ENCODE data around the gene CHRNE. TPM values are rescaled to one million over a fixed set of nuclear protein-coding genes. Genes with fewer than 3 reads are reported as not detected.

The CHRNE gene
- total and polyA plus RNA-seq, 2 of the 13 experiments (the other 11 are each of a cell fraction or from before 2014, with no cell fraction given) = 0.53 to 0.59 TPM

DNA sequence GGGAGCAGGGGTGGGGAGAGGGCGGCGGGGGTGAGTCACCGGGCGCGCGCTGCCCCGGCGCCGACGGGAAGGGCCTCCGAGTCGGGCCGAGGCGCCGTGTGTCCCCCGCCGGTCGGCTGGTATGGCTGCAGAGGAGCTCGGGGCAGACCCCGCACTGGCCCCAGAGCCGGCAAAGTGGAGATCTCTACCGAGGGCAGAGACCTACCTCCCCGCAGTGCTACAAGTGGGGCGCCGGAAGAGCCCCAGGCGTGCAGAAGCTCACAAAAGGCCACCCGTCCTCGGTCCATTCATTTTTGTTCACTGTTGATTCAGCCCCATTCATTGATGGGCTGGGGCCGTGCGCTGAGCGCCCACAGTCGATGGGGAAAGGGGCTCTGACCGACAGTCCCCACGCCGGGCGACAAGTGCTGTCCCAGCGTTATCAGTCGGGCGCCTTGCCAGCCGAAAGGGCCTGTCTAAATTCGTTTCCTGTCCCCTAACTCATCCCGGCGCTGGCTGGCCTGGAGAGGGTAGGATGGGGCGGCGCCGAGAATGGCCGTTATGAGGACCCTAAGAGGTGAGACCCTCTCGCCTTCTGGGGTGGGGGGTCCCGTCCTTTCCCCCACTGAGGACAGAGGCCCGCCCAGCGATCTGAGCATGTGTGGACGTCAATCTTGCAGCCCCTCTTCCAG, 47.3 kb upstream of the CHRNE start (continued):
- TF ChIP-seq MBD4 (IDR thresholded peaks at IDR 0.05; ENCODE audit: borderline replicate concordance, low read length) (no peak), TBX2 (CRISPR knock-in tag; IDR thresholded peaks at IDR 0.05; ENCODE audit: borderline replicate concordance) (peak; percentile 0; the same call in 1 of the 2 replicates), AHR (CRISPR knock-in tag; IDR thresholded peaks at IDR 0.05) (peak; percentile 32; the same call in 1 of the 2 replicates), ZNF598 (CRISPR knock-in tag; IDR thresholded peaks at IDR 0.05; ENCODE audit: borderline replicate concordance) (peak; percentile 43; the same call in 1 of the 2 replicates), SNRNP70 (IDR thresholded peaks at IDR 0.05; ENCODE audit: low read depth, low read length) (no peak), KDM5A (IDR thresholded peaks at IDR 0.05; ENCODE audit: borderline replicate concordance, low read length) (no peak), ZNF329 (CRISPR knock-in tag; IDR thresholded peaks at IDR 0.05; ENCODE audit: low read depth) (no peak), HNRNPK (IDR thresholded peaks at IDR 0.05; ENCODE audit: low read depth, low read length, poor library complexity, severe bottlenecking) (peak; percentile 7), ZSCAN21 (CRISPR knock-in tag; IDR thresholded peaks at IDR 0.05; ENCODE audit: borderline replicate concordance) (0 out of 2 replicates have a peak, but pooled peaks have one; percentile 11), ZNF777 (CRISPR knock-in tag; IDR thresholded peaks at IDR 0.05) (peak; percentile 77; the same call in 1 of the 2 replicates), IKZF4 (CRISPR knock-in tag; IDR thresholded peaks at IDR 0.05; ENCODE audit: borderline replicate concordance, low read depth, not compliant biosample characterization) (no peak), SIN3A (IDR thresholded peaks at IDR 0.05; ENCODE audit: borderline replicate concordance, low read depth, low read length) (peak; percentile 65; the same call in 1 of the 2 replicates), KMT2B (CRISPR knock-in tag; IDR thresholded peaks at IDR 0.05) (0 out of 2 replicates have a peak, but pooled peaks have one; percentile 5), JUND (CRISPR knock-in tag; IDR thresholded peaks at IDR 0.05) (no peak; the same call in 1 of the 2 replicates), ZNF441 (CRISPR knock-in tag; IDR thresholded peaks at IDR 0.05; ENCODE audit: borderline replicate concordance) (no peak), NR2F6 (IDR thresholded peaks at IDR 0.05) (no peak), NR2F6 (CRISPR knock-in tag; IDR thresholded peaks at IDR 0.05) (no peak), ZNF432 (CRISPR knock-in tag; IDR thresholded peaks at IDR 0.05; ENCODE audit: borderline replicate concordance) (no peak), PRMT3 (CRISPR knock-in tag; IDR thresholded peaks at IDR 0.05; ENCODE audit: borderline replicate concordance, low read depth) (no peak)
- TF ChIP-seq, protein P1, sequence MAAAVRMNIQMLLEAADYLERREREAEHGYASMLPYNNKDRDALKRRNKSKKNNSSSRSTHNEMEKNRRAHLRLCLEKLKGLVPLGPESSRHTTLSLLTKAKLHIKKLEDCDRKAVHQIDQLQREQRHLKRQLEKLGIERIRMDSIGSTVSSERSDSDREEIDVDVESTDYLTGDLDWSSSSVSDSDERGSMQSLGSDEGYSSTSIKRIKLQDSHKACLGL (CRISPR knock-in tag; IDR thresholded peaks at IDR 0.05) = peak; percentile 78
- TF ChIP-seq, protein P2, sequence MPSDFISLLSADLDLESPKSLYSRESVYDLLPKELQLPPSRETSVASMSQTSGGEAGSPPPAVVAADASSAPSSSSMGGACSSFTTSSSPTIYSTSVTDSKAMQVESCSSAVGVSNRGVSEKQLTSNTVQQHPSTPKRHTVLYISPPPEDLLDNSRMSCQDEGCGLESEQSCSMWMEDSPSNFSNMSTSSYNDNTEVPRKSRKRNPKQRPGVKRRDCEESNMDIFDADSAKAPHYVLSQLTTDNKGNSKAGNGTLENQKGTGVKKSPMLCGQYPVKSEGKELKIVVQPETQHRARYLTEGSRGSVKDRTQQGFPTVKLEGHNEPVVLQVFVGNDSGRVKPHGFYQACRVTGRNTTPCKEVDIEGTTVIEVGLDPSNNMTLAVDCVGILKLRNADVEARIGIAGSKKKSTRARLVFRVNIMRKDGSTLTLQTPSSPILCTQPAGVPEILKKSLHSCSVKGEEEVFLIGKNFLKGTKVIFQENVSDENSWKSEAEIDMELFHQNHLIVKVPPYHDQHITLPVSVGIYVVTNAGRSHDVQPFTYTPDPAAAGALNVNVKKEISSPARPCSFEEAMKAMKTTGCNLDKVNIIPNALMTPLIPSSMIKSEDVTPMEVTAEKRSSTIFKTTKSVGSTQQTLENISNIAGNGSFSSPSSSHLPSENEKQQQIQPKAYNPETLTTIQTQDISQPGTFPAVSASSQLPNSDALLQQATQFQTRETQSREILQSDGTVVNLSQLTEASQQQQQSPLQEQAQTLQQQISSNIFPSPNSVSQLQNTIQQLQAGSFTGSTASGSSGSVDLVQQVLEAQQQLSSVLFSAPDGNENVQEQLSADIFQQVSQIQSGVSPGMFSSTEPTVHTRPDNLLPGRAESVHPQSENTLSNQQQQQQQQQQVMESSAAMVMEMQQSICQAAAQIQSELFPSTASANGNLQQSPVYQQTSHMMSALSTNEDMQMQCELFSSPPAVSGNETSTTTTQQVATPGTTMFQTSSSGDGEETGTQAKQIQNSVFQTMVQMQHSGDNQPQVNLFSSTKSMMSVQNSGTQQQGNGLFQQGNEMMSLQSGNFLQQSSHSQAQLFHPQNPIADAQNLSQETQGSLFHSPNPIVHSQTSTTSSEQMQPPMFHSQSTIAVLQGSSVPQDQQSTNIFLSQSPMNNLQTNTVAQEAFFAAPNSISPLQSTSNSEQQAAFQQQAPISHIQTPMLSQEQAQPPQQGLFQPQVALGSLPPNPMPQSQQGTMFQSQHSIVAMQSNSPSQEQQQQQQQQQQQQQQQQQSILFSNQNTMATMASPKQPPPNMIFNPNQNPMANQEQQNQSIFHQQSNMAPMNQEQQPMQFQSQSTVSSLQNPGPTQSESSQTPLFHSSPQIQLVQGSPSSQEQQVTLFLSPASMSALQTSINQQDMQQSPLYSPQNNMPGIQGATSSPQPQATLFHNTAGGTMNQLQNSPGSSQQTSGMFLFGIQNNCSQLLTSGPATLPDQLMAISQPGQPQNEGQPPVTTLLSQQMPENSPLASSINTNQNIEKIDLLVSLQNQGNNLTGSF (CRISPR knock-in tag; IDR thresholded peaks at IDR 0.05) = peak; percentile 59; the same call in 1 of the 2 replicates
